HG02943 (cell line): ENCODE data around the gene PTGIS.
"Not testable (repeated sequence)": the region's sequence is repeated elsewhere in the genome, so short reads cannot be mapped to it uniquely, and the experiment has no call there.

Source experiments
- ATAC-seq: cut with Tn5 transposase; IDR thresholded peaks from one replicate; pipeline ENCODE4 v1.9.1; 2021; ENCODE audit warnings: mild to moderate bottlenecking, low read depth, moderate library complexity; ENCODE audit not compliant: unreplicated experiment

Gene PTGIS

GRCh38 chr20:49581482-49581881, 13.5 kb upstream of the PTGIS start:
- ATAC-seq = no peak

DNA sequence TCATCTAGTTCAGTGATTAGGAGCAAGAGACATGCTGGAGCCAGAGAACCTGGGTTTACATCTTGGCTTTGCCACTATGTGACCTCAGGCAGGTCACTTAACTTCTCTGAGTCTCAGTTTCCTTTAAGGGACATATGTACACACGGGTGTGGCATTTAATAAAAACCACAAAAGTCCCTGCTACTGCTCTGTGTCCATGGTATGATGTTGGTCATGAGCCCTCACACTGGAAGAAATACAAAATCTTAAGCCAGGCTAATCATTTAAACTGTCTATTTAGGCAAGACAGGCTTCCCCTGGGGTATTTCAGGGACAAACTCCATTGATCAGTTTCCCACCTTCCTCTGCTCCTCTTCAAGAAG, 12.9 kb upstream of the PTGIS start:
- ATAC-seq = no peak

GRCh38 chr20:49579874-49580812, 12.2 kb upstream of the PTGIS start:
- ATAC-seq = no peak

GRCh38 chr20:49579195-49579594, 11.3 kb upstream of the PTGIS start:
- no peak for ATAC-seq

DNA sequence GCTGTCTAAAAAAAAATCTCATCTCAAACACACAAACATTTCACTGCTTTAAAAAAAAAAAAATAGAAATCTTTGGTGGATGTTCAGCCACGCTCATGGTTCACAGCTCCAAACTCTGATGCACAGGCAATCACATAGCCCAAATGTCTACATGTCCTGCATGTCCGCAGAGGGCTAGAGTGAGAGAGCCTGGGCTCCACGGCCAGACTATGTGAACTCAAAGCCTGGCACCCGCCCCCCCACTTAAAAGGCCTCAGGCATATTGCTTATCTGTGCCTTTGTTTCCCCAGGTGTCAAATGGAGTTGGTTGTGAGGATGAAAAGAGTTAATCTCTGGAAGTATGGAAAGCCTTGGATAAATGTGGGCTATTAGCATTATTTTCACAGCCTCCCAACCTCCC, 10.5 kb upstream of the PTGIS start:
- ATAC-seq = no peak

DNA sequence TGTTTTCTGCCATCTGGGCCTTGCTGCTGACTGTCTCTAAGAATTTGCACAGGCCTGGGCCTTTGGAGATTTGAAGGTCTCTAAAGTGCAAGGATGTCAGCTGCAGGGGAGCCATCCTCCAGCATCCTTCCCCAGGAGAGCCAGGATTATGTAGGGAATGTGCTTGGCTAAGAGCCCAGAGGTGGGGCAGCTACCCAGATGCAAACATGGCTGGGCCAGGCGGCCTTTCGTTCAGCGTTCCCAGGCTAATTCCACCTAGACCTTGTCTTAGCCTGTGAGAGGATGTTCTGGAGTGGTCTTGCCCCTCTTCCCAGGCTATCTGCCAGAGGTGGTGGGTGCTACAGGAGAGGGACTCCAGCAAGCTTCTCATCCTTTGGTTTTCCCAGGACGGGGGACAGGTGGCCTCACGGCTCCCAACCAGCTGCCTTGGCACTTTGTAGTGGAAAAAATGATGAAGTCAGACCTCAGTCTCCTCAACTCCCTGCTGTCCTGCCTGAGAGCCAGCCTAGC, 7.7 kb upstream of the PTGIS start:
- no peak for ATAC-seq

GRCh38 chr20:49573900-49574416, 6.0 kb upstream of the PTGIS start:
- ATAC-seq = no peak

- no peak for ATAC-seq
Observed at GRCh38 chr20:49572857-49573256, 4.9 kb upstream of the PTGIS start.

DNA sequence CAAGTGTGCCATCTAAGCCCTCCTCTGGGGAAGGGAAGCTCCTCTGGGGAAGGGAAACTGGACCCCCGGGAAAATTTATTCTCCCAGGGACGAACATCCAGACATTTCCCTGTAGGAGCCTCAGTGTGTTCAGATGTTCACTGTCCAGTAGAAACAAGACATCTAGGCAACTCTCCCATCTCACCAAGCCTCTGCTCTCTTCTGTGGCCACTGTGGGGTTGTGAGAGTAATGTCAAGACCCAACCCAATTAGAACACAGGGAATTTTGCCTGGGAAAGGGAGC, 3.6 kb upstream of the PTGIS start:
- no peak for ATAC-seq

DNA sequence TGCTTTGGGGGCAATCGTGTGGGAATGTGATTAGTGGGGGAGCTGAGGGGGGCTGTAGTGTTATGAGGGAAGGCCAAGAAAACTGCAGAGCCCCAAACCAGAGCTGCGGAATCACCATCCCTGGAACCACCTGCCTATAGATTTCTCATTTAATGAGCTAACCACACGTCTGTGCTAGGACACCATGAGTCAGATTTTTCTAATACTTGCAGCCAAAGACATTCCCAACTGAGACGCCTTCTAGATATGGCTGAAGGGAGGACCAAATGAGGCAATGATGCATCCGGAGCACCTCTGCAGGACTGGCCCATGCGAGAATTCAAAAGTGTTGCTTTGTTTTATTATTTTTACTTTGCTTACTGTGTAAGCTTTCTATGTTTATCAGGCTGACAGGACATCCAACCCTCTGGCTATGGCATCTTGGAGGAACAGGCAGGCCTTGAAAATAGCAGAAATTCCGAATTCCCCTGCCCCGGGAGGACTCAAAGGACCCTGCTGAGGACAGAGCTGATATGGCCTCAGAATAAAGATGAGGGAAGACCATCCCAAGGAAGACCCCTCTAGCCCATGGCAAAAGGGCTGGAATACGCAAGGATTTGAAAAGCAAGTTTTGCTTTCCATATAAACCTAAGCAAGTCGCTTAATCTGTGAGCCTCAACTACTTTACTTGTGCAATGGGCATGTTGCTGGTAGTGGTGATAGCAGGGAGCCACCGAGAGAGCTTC, 3.1 kb upstream of the PTGIS start:
- no peak for ATAC-seq

GRCh38 chr20:49570161-49570827, 2.4 kb upstream of the PTGIS start:
- no peak for ATAC-seq

- ATAC-seq = no peak
Observed at GRCh38 chr20:49569411-49570115, 1.6 kb upstream of the PTGIS start.

DNA sequence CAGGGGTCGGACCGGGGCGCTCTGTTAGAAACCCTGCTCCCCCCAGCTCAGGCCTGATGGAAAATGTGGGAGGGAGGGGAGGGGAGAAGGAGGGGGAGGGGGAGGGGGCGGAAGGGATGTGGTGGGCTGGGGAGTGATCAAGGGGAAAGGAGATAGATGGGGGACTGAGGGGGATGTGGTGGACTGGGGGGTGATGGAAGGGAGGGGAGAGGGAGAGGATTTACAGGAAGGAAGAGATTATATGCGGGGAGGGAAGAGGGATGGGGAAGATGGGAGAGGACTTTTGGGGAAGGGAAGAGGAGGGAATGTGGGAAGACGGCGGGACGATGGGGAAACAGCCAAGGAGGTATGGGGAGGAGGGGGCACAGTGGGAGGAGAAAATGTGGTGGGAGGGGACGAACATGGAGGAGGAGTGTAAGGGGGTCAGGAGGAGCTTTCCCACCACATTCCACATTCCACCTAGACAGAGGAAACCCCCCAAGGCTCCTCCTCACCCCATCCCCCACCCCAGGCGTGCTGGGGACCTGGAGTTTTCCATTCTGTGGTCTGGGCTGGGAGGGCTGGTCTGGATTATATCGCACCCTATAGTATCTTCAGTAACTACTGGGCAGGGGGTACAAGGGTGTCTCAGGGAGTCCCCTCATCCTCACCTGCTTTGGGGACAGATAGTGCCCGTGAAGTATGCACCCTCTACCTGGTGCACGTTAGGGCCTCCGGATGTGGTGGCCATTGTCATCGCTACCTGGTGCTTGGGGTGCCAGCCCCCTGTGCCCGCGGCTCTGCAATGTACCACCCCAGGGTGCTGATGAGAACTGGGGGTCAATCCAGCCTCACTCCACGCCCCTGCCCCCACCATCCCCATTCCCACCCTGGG, 578 bp upstream of the PTGIS start:
- ATAC-seq = no peak

GRCh38 chr20:49566401-49567364, 1.3 kb downstream of the PTGIS start:
- ATAC-seq = no peak

GRCh38 chr20:49564991-49565390, 2.9 kb downstream of the PTGIS start:
- not testable (repeated sequence) for ATAC-seq

- ATAC-seq = no peak
Observed at GRCh38 chr20:49563015-49563980, 4.6 kb downstream of the PTGIS start.

DNA sequence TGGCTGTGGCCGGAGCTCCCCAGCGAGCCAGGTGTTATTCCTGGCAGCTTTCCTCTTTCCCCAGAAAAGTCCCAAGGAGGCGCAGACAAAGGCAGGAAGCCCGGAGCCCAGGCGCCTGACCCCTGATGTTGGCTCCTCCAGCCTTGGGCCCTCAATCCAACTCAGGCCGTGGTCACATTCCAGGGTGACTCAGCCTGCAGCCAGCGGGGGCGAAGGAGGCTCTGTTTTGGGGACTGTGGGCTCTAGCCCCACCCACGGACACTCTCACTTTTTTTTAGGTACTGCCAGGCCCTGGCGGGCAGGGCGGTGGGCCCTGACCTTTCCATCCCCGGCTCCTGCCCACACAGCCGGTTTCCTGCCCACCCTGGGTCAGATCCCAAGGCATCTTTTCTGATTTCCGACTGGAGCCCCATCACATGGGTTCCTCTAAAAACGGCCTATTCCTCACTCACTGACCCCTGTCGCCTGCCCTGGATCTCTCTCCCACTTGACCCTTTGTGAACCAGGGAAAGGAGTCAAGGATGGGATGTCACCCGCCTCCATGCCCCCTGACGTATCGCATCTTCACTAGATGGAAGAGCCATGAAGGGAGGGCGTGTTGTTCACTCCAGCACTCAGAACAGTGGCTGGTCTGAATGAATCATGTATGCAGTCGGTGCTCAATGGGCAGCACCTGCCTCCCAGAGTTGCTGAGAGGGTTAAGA, 5.5 kb downstream of the PTGIS start:
- no peak for ATAC-seq
